Measurements from ENCODE around the gene ANKRD29.

- no peak for TF ChIP-seq CTCF (IDR thresholded peaks at IDR 0.05)
- no peak for TF ChIP-seq POLR2A (IDR thresholded peaks at IDR 0.05)
These were observed 21.5 kb downstream of the ANKRD29 start for GRCh38 chr18:23641143-23641720.

Measured in adrenal gland (tissue), 5 donors.